ENCODE measurements around the gene ADAMTSL1. TPM values are rescaled to one million over a fixed set of nuclear protein-coding genes. Genes with fewer than 3 reads are reported as not detected.

Gene ADAMTSL1
- total RNA-seq, 1 experiment from 2014 or later, result 0.95 TPM

GRCh38 chr9:18739641-18740318 is 265.8 kb downstream of the ADAMTSL1 start:
- Histone ChIP-seq H3K4me3 (no peak overlapping the region), H3K27ac (no peak overlapping the region), H3K4me1 (replicated peaks) (no peaks in the 10 kb centered on the region), H3K27me3 (replicated peaks) (no peaks in the 10 kb centered on the region), H3K36me3 (no peaks in the 10 kb centered on the region), H3K9me3 (replicated peaks) (no peaks in the 10 kb centered on the region)
- no peak for DNase-seq (ENCODE audit: low read depth in 1 of 2, low spot score in 2 of 2)

GRCh38 chr9:18741359-18741758 is 267.4 kb downstream of the ADAMTSL1 start:
- H3K4me1 ChIP-seq (replicated peaks), result no peaks in the 10 kb centered on the region

GRCh38 chr9:18741945-18742344 is 268.0 kb downstream of the ADAMTSL1 start:
- DNase-seq (ENCODE audit: low read depth in 1 of 2, low spot score in 2 of 2), result no peak
- Histone ChIP-seq H3K4me3 (no peak overlapping the region), H3K27ac (no peak overlapping the region), H3K36me3 (no peaks in the 10 kb centered on the region), H3K4me1 (replicated peaks) (no peaks in the 10 kb centered on the region), H3K27me3 (replicated peaks) (no peaks in the 10 kb centered on the region), H3K9me3 (replicated peaks) (no peaks in the 10 kb centered on the region)

More at GRCh38 chr9:18741359-18741758, 267.4 kb downstream of the ADAMTSL1 start:
- no peak overlapping the region for H3K4me3 ChIP-seq
- no peak for DNase-seq (ENCODE audit: low read depth in 1 of 2, low spot score in 2 of 2)
- no peaks in the 10 kb centered on the region for H3K27me3 ChIP-seq (replicated peaks)
- H3K36me3 ChIP-seq, result no peaks in the 10 kb centered on the region
- no peaks in the 10 kb centered on the region for H3K9me3 ChIP-seq (replicated peaks)
- no peak overlapping the region for H3K27ac ChIP-seq

- no peak for DNase-seq (ENCODE audit: low read depth in 1 of 2, low spot score in 2 of 2)
- H3K27ac ChIP-seq, result no peak overlapping the region
- H3K36me3 ChIP-seq, result no peaks in the 10 kb centered on the region
- no peaks in the 10 kb centered on the region for H3K9me3 ChIP-seq (replicated peaks)
- peaks cover 5% of the 10 kb centered on the region; the same call in 1 of the 2 replicates for H3K4me1 ChIP-seq (replicated peaks)
- no peaks in the 10 kb centered on the region for H3K27me3 ChIP-seq (replicated peaks)
- H3K4me3 ChIP-seq, result no peak overlapping the region
These were observed 269.5 kb downstream of the ADAMTSL1 start for GRCh38 chr9:18743421-18743820.

GRCh38 chr9:18743971-18744370 is 270.0 kb downstream of the ADAMTSL1 start:
- DNase-seq (ENCODE audit: low read depth in 1 of 2, low spot score in 2 of 2), result no peak
- no peak overlapping the region for H3K27ac ChIP-seq
- no peaks in the 10 kb centered on the region for H3K27me3 ChIP-seq (replicated peaks)
- H3K4me3 ChIP-seq, result no peak overlapping the region
- peaks cover 5% of the 10 kb centered on the region; the same call in 1 of the 2 replicates for H3K4me1 ChIP-seq (replicated peaks)
- no peaks in the 10 kb centered on the region for H3K9me3 ChIP-seq (replicated peaks)
- no peaks in the 10 kb centered on the region for H3K36me3 ChIP-seq

DNA sequence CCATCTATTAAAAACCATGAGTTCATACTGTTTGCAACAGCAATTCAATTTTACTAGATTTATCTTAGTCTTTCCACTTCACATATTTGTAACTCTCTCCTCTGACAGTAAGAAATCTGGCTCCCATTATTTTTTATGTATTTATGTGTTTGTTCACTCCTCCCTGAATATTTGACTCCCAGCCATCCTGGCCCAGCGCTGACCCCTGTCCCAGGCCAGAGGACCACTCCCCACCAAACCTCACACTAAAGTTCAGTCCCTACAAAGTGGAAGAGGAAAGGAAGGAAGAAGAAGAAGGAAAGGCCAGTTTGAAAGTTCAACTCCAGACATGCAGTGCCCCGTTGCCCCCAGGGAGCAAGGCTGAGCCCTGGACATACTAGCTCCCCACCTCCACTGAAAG is 271.8 kb downstream of the ADAMTSL1 start:
- no peaks in the 10 kb centered on the region for H3K36me3 ChIP-seq
- no peak overlapping the region for H3K4me3 ChIP-seq
- no peaks in the 10 kb centered on the region for H3K27me3 ChIP-seq (replicated peaks)
- no peaks in the 10 kb centered on the region for H3K9me3 ChIP-seq (replicated peaks)
- no peak overlapping the region for H3K27ac ChIP-seq
- no peak for DNase-seq (ENCODE audit: low read depth in 1 of 2, low spot score in 2 of 2)
- H3K4me1 ChIP-seq (replicated peaks), result peaks cover 5% of the 10 kb centered on the region; the same call in 1 of the 2 replicates

GRCh38 chr9:18746631-18747030 is 272.7 kb downstream of the ADAMTSL1 start:
- no peaks in the 10 kb centered on the region for H3K36me3 ChIP-seq
- DNase-seq (ENCODE audit: low read depth in 1 of 2, low spot score in 2 of 2), result no peak
- no peaks in the 10 kb centered on the region for H3K9me3 ChIP-seq (replicated peaks)
- H3K27ac ChIP-seq, result no peak overlapping the region
- H3K27me3 ChIP-seq (replicated peaks), result no peaks in the 10 kb centered on the region
- no peak overlapping the region for H3K4me3 ChIP-seq
- H3K4me1 ChIP-seq (replicated peaks), result peaks cover 5% of the 10 kb centered on the region; the same call in 1 of the 2 replicates

DNA sequence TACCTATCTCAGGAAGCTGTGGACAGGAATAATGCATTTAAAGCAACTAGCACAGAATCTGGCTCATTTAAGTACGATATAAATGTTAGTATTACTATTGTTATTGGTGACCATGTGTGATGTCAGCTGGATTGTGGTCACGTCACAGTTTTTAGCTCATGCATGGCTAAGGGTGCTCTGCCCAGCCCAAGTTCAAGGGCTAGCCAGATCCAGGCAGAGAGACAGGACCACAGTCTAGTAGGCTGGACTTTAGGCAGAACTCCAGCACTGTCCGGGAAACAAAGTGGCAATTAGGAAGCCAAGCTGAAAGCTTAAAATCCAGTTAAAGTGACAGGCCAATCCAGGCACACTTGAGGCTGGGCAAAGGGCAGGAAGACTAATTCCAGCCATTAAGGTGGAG is 273.6 kb downstream of the ADAMTSL1 start:
- Histone ChIP-seq H3K36me3 (no peaks in the 10 kb centered on the region), H3K9me3 (replicated peaks) (no peaks in the 10 kb centered on the region), H3K27me3 (replicated peaks) (no peaks in the 10 kb centered on the region), H3K4me1 (replicated peaks) (peaks cover 5% of the 10 kb centered on the region; the same call in 1 of the 2 replicates), H3K27ac (no peak overlapping the region), H3K4me3 (no peak overlapping the region)
- no peak for DNase-seq (ENCODE audit: low read depth in 1 of 2, low spot score in 2 of 2)

DNA sequence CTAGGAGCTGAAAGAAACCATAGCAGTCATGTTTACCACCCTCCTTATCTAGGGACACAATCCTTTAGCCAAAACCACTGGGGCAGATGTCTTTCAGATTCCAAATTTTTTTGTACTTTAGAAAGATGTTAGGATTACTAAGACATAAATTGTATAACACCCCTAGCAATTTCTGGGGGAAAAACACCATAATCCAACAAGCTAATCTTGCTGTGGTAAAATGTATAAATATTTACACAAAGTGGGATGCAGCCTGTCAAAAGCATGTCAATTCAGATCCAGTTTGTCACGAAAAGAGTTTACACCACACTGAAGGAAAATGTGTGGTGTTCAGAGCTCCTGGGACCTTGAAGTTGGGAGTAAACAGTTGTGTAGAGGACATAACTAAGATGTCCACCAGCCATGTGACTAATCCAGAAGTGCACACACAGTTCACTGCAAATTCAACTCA is 274.3 kb downstream of the ADAMTSL1 start:
- Histone ChIP-seq H3K27ac (no peak overlapping the region), H3K4me3 (no peak overlapping the region), H3K4me1 (replicated peaks) (peaks cover 5% of the 10 kb centered on the region; the same call in 1 of the 2 replicates), H3K27me3 (replicated peaks) (no peaks in the 10 kb centered on the region), H3K36me3 (no peaks in the 10 kb centered on the region), H3K9me3 (replicated peaks) (no peaks in the 10 kb centered on the region)
- DNase-seq (ENCODE audit: low read depth in 1 of 2, low spot score in 2 of 2), result peak in 1 of 2 experiments; percentile 19

DNA sequence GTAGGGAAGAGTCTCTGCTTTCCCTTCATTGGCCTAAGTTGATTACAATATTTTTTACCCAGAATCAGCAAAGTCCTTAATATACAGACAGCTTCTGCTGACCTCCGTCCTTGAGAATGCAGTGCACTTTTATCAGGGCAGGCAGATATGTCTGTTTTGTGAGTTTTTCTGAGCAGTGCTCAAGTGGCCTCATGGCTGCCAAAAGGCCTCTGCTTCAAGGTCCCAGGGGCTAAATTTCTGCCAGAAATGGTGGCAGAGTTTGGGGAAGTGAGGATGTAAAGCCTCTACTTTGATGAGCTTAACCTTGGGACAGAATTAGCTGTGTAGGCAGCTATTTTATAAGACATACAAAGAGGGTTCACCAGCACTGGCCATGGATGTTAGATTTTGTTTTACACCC is 275.8 kb downstream of the ADAMTSL1 start:
- no peaks in the 10 kb centered on the region for H3K36me3 ChIP-seq
- H3K27me3 ChIP-seq (replicated peaks), result no peaks in the 10 kb centered on the region
- H3K9me3 ChIP-seq (replicated peaks), result no peaks in the 10 kb centered on the region
- no peak overlapping the region for H3K4me3 ChIP-seq
- no peak overlapping the region for H3K27ac ChIP-seq
- no peak for DNase-seq (ENCODE audit: low read depth in 1 of 2, low spot score in 2 of 2)
- peaks cover 5% of the 10 kb centered on the region; the same call in 1 of the 2 replicates for H3K4me1 ChIP-seq (replicated peaks)

- Histone ChIP-seq H3K27me3 (replicated peaks) (no peaks in the 10 kb centered on the region), H3K27ac (no peak overlapping the region), H3K9me3 (replicated peaks) (no peaks in the 10 kb centered on the region), H3K4me3 (no peak overlapping the region), H3K36me3 (no peaks in the 10 kb centered on the region), H3K4me1 (replicated peaks) (no peaks in the 10 kb centered on the region)
- no peak for DNase-seq (ENCODE audit: low read depth in 1 of 2, low spot score in 2 of 2)
These were observed 280.0 kb downstream of the ADAMTSL1 start for GRCh38 chr9:18753904-18754303.

- H3K4me3 ChIP-seq, result no peak overlapping the region
- H3K27ac ChIP-seq, result no peak overlapping the region
- no peaks in the 10 kb centered on the region for H3K36me3 ChIP-seq
- H3K4me1 ChIP-seq (replicated peaks), result no peaks in the 10 kb centered on the region
- no peaks in the 10 kb centered on the region for H3K27me3 ChIP-seq (replicated peaks)
- DNase-seq (ENCODE audit: low read depth in 1 of 2, low spot score in 2 of 2), result no peak
- H3K9me3 ChIP-seq (replicated peaks), result no peaks in the 10 kb centered on the region
These were observed 280.6 kb downstream of the ADAMTSL1 start for GRCh38 chr9:18754537-18754936.

DNA sequence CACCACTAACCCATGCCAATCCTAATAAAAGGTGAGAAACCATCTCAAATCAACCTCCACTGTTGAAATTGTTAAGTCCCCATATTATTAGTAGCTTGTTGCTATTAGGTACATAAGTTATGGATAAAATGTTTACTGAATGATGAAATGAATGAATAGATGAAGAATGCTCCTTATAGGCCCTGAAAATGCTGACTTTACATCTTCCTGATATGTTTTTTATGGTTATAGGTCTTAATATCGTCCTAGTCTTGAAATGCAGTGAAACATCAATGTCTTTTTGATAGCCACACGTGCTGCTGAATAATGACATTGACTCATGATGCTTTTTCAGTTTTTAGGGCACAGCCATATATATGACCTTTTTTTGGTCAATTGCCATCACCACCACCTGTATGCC is 281.3 kb downstream of the ADAMTSL1 start:
- H3K4me3 ChIP-seq, result no peak overlapping the region

DNA sequence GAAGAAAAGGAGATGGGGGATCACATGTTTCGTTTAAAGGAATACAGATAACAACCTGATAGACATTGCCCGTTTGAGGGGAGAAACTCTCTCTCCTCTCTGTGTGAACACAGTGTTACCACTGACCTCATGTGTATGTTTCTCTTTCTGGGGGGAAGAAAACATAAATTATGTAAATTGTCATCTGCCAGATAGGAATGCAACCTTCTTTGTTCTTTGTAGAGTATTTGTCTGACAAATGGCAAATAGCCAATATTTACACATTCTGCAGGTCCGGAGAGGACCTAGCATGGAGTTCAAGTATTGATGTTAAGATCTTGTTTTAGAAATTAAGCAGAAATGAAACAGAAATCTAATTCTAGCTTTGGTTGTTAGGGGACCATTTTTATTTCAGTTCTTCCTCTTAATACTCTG is 282.8 kb downstream of the ADAMTSL1 start:
- H3K4me3 ChIP-seq, result no peak overlapping the region
- no peak overlapping the region for H3K27ac ChIP-seq
- DNase-seq (ENCODE audit: low read depth in 1 of 2, low spot score in 2 of 2), result no peak
- no peaks in the 10 kb centered on the region for H3K9me3 ChIP-seq (replicated peaks)
- no peaks in the 10 kb centered on the region for H3K4me1 ChIP-seq (replicated peaks)
- H3K36me3 ChIP-seq, result no peaks in the 10 kb centered on the region
- H3K27me3 ChIP-seq (replicated peaks), result no peaks in the 10 kb centered on the region

More for the DNA sequence above, 281.3 kb downstream of the ADAMTSL1 start:
- Histone ChIP-seq H3K27ac (no peak overlapping the region), H3K27me3 (replicated peaks) (no peaks in the 10 kb centered on the region), H3K4me1 (replicated peaks) (no peaks in the 10 kb centered on the region), H3K9me3 (replicated peaks) (no peaks in the 10 kb centered on the region), H3K36me3 (no peaks in the 10 kb centered on the region)
- no peak for DNase-seq (ENCODE audit: low read depth in 1 of 2, low spot score in 2 of 2)

All from SJSA1 (cell line).